Activated effector memory CD4-positive, alpha-beta T cell treated with Interleukin-2 at 50 U/mL for 16 hours (primary cell): ENCODE measurements around the gene SEMA4B.

Experiments used
- DNase-seq: peaks from one replicate; pipeline ENCODE4 v3.0.0-alpha.2; 2020

Gene SEMA4B

GRCh38 chr15:90207252-90207651 lies 6.1 kb downstream of the SEMA4B start:
- DNase-seq, result no peak

DNA sequence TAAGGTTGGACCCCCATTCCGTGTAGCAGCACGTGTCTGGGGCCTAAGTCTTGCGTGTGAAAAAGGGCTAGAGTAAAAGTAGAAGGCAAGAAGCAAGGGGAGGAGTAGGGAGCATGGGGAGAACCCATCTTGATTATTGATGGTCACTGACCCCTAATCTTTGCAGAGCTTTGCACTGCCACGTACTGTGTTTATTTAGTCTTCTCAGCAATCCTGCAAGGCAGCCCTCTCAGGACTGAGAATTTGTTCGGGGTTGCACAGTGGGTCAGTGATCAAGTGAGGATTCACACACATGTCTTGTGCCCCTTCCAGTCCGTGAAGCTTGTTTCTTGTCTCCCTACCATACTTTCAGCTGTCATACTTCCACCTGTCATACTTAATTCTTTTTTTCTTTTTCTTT lies 7.2 kb downstream of the SEMA4B start:
- no peak for DNase-seq

- DNase-seq, result no peak
These were observed 8.5 kb downstream of the SEMA4B start for GRCh38 chr15:90209591-90209990.

- no peak for DNase-seq
These were observed 9.5 kb downstream of the SEMA4B start for GRCh38 chr15:90210593-90210992.

DNA sequence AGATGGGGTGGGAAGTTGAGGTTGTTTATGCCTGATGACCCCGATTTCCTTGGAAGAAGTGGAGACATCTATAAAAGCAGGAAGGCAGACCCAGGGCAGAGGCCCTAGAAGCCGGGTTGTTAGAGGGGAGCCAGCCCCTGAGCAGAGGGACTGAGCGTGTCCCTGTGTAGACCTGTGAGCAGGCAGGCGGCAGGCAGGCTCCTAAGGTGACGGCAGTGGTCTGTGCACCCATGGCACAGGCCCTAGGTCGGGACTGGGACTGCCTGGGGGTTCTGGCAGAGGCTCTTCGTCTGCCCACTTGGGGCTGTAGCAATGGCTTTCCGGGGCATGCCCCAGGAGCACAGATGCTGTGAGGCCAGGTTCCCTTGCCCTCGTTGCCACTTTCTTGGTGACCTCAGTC lies 9.9 kb downstream of the SEMA4B start:
- no peak for DNase-seq

DNA sequence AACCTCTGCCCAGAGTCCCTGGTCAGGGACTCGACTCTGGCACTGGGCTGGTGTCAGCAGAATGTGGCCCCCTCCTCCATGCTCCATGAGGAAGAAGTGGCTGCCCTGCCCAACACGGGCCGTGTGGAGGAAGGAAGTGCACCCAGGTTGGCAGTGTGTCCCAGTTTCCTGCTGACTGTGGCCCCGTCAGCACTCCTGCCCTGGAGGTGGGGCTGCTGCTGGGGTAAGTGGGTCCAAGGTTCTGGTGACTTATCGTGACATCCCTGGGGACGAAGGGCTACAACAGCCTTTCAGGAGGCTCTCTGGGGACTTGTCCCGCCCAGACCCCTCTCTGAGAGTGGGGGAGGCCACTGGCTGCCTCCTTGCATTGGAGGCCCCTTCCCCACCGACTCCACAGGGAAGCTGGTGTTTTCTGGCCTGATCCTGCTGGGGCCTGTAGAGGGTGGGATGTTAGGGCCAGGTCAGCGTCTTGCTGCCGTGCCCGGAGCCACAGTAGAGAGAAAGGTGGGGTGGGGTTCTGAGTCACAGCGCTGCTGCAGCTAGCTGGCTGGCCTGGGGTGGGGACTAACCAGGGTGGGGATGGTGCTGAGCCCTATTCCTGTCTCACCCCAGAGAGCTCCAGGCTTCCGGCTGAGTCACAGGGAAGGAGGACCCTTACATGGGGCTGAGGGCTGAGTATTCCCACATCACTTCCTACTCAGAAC lies 10.5 kb downstream of the SEMA4B start:
- DNase-seq, result no peak

GRCh38 chr15:90212221-90213098 lies 11.3 kb downstream of the SEMA4B start:
- DNase-seq, result no peak

GRCh38 chr15:90213122-90213817 lies 12.1 kb downstream of the SEMA4B start:
- no peak for DNase-seq

DNA sequence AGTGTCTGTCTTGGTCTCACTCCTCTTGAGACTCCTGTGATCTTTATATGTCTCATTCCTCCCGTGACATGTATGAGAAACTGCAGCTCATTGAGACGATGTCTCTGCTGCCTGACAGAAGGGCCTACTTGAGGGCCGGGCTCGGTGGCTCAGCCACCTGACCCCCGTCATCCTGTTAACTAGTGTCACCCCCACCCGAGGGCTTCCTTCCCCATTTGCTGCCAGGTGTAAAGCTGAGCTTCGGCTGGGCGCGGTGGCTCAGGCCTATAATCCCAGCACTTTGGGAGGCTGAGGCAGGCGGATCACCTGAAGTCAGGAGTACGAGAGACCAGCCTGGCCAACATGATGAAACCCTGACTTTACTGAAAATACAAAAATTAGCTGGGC lies 12.7 kb downstream of the SEMA4B start:
- DNase-seq, result no peak

- no peak for DNase-seq
These were observed 13.5 kb downstream of the SEMA4B start for GRCh38 chr15:90214553-90215196.

DNA sequence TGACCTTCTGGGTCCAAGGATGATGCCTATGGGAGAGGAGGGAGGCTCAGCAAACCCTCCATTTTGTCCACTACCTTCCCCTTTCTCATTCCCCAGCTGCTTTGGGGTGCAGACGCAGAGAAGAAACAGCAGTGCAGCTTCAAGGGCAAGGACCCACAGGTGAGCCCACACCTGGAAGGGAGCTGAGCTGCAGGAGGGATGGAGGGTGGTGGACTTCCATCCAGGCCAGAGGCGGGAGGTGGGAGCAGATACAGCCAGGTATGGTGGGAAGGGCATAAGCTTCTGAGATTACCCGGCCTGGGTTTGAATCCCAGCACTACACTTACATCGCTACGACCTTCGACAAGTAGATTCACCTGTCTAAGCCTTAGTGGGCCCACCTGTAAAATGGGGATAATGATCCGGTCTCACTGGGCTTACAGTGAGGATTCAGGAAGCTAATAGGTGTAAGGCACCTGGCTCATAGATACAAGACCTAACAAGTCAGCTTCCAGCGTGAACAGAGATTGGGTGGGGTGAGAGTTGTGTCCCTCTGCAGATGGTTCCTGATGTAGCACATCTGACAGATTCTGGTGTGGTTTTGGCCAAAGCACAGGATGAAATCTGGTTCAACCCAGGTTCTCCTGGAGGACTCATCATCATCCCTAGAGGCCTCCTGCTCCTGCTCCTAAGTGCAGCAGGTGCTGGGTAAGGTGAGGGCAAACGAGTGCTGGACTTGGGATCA lies 16.7 kb downstream of the SEMA4B start:
- DNase-seq, result no peak

GRCh38 chr15:90219421-90220141 lies 18.5 kb downstream of the SEMA4B start:
- peak; percentile 31 for DNase-seq

- no peak for DNase-seq
These were observed 20.2 kb downstream of the SEMA4B start for GRCh38 chr15:90221246-90221900.

- no peak for DNase-seq
These were observed 21.4 kb downstream of the SEMA4B start for GRCh38 chr15:90222547-90222946.

DNA sequence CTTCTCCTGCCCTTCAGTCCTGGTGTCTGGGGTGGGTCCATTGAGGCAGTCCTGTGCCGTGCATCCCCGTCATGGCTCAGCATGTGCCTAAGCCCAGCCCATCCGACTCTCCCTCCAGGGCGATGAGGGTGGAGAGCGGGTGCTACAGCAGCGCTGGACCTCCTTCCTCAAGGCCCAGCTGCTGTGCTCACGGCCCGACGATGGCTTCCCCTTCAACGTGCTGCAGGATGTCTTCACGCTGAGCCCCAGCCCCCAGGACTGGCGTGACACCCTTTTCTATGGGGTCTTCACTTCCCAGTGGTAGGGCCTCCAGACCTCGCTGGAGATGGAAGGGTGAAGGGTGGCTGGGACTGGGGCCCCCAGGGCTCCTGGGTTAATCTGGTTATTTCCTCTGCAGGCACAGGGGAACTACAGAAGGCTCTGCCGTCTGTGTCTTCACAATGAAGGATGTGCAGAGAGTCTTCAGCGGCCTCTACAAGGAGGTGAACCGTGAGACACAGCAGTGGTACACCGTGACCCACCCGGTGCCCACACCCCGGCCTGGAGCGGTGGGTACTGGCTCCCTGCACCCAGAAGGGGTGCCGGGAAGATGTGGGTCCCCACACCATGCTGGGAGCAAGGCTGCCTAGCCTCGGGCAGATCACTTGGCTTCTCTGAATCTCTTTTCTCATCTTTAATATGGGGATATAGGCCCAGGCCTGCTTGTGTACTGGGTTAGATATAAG lies 22.5 kb downstream of the SEMA4B start:
- DNase-seq, result no peak

GRCh38 chr15:90225047-90225446 lies 23.9 kb downstream of the SEMA4B start:
- no peak for DNase-seq

GRCh38 chr15:90225504-90226234 lies 24.5 kb downstream of the SEMA4B start:
- DNase-seq, result no peak

- DNase-seq, result no peak
These were observed 26.2 kb downstream of the SEMA4B start for GRCh38 chr15:90227336-90227735.
